GM23248 (cell line): ENCODE measurements around the gene DPYD. TPM values are rescaled to one million over a fixed set of nuclear protein-coding genes. Genes with fewer than 3 reads are reported as not detected.

ENCODE experiments used
- DNase-seq: peaks from one replicate; pipeline ENCODE4 v3.0.0-alpha.2; 2015
- H2AFZ ChIP-seq: fragments of 200-600 bp; sonication (generic); 2 replicates; pipeline ENCODE4 v1.6.1; 2016; ENCODE audit warnings: antibody characterized with exemption
- H3F3A ChIP-seq: fragments of 200-600 bp; sonication (generic); 2 replicates; pipeline ENCODE4 v1.6.1; 2016; ENCODE audit warnings: mild to moderate bottlenecking, antibody characterized with exemption, mixed run types; ENCODE audit not compliant: insufficient read depth
- H3K27ac ChIP-seq: fragments of 200-600 bp; sonication (generic); 2 replicates; pipeline ENCODE4 v1.5.1; 2016; ENCODE audit warnings: mild to moderate bottlenecking
- H3K27me3 ChIP-seq: fragments of 200-600 bp; sonication (generic); replicated peaks from 2 replicates; pipeline ENCODE4 v1.6.1; 2016; ENCODE audit warnings: mild to moderate bottlenecking; ENCODE audit not compliant: insufficient read depth
- H3K36me3 ChIP-seq: fragments of 200-600 bp; sonication (generic); 2 replicates; pipeline ENCODE4 v1.6.1; 2016; ENCODE audit warnings: low read depth, mild to moderate bottlenecking
- H3K4me1 ChIP-seq: fragments of 200-600 bp; sonication (generic); 2 replicates; pipeline ENCODE4 v1.6.1; 2016; ENCODE audit warnings: mild to moderate bottlenecking; ENCODE audit not compliant: insufficient read depth
- H3K4me2 ChIP-seq: fragments of 200-600 bp; sonication (generic); one replicate; pipeline ENCODE4 v1.6.1; 2016; ENCODE audit warnings: mild to moderate bottlenecking; ENCODE audit not compliant: unreplicated experiment
- H3K4me3 ChIP-seq: fragments of 200-600 bp; sonication (generic); 2 replicates; pipeline ENCODE4 v1.5.1; 2016; ENCODE audit warnings: mild to moderate bottlenecking
- H3K79me2 ChIP-seq: fragments of 200-600 bp; sonication (generic); 2 replicates; pipeline ENCODE4 v1.6.1; 2016; ENCODE audit warnings: mild to moderate bottlenecking; ENCODE audit not compliant: insufficient read depth
- H3K9ac ChIP-seq: fragments of 200-600 bp; sonication (generic); 2 replicates; pipeline ENCODE4 v1.6.1; 2016; ENCODE audit warnings: mild to moderate bottlenecking
- H3K9me2 ChIP-seq: fragments of 200-600 bp; sonication (generic); 2 replicates; pipeline ENCODE4 v1.6.1; 2016; ENCODE audit warnings: mixed run types, mild to moderate bottlenecking, moderate library complexity; ENCODE audit not compliant: insufficient read depth
- H3K9me3 ChIP-seq: fragments of 200-600 bp; sonication (generic); one replicate; pipeline ENCODE4 v1.6.1; 2017; ENCODE audit warnings: low read depth
- H4K20me1 ChIP-seq: fragments of 200-600 bp; sonication (generic); 2 replicates; pipeline ENCODE4 v1.6.0; 2016; ENCODE audit not compliant: insufficient read depth
- EZH2 ChIP-seq: fragments of 200-600 bp; sonication (generic); IDR thresholded peaks from 2 replicates; pipeline ENCODE4 v1.6.1; 2018; ENCODE audit warnings: antibody characterized with exemption, mild to moderate bottlenecking; ENCODE audit not compliant: insufficient read depth, poor library complexity, severe bottlenecking
- EZH2phosphoT487 ChIP-seq: fragments of 200-600 bp; sonication (generic); IDR thresholded peaks from 2 replicates; pipeline ENCODE4 v1.6.1; 2018; ENCODE audit warnings: antibody characterized with exemption, moderate library complexity, mild to moderate bottlenecking, low read depth; ENCODE audit not compliant: insufficient read depth
- WGBS, 2 experiments: methylation state at CpG; one replicate each; pipeline ENCODE4 v1.1.6; 2015 to 2017; ENCODE audit warnings: low lambda C conversion rate in 2 of 2, low coverage in 1 of 2; ENCODE audit errors: missing lambda C conversion rate in 2 of 2; 5-methylcytosine and 5-hydroxymethylcytosine counted together
- in situ Hi-C: fragments of 300-500 bp; cut with MboI; formaldehyde crosslinking; loops from 2 replicates; pipeline ENCODE4 v1.15.0; 2020
- polyA plus RNA-seq: library from polyadenylated mRNA; unstranded; fragments of >200 nt; fragmentation: Nextera tagmentation; extraction: Ambion mirVana; gene quantifications from 2 replicates; pipeline ENCODE4 v1.2.1, GENCODE V29; 2016
- total RNA-seq: library from RNA; depleted of rRNA; stranded (reverse); fragments of >200 nt; shearing (Covaris generic); gene quantifications from 2 replicates; pipeline ENCODE4 v1.2.3, GENCODE V29; 2014

DPYD gene
- total and polyA plus RNA-seq, 2 experiments from 2014 or later: 38.4 to 70.7 TPM

- Histone ChIP-seq H3K79me2 (no peaks in the 10 kb centered on the region), H3K9me2 (no peaks in the 10 kb centered on the region), H4K20me1 (no peaks in the 10 kb centered on the region), H3K36me3 (no peaks in the 10 kb centered on the region), H3F3A (no peaks in the 10 kb centered on the region), H3K9me3 (peaks cover 2% of the 10 kb centered on the region), H3K4me1 (no peaks in the 10 kb centered on the region), H3K27ac (no peak overlapping the region), H3K27me3 (no peaks in the 10 kb centered on the region), H3K4me2 (no peak overlapping the region), H3K4me3 (no peak overlapping the region), H2AFZ (no peak overlapping the region), H3K9ac (no peak overlapping the region)
- in situ Hi-C loops: no loop called here
- no peak for DNase-seq
- WGBS, 2 experiments: 95 to 97% methylated on average over 5 of the region's 5 CpGs
- no peak for TF ChIP-seq EZH2phosphoT487
- TF ChIP-seq EZH2: no peak
Measured at GRCh38 chr1:97464305-97464704, 456.5 kb downstream of the DPYD start.

- DNase-seq: no peak
- H3F3A ChIP-seq: no peaks in the 10 kb centered on the region
Measured at GRCh38 chr1:97461782-97462181, 459.1 kb downstream of the DPYD start.

GRCh38 chr1:97457446-97458089, 463.3 kb downstream of the DPYD start:
- no peaks in the 10 kb centered on the region for H3K79me2 ChIP-seq
- no peaks in the 10 kb centered on the region for H3K27me3 ChIP-seq
- no peaks in the 10 kb centered on the region for H3F3A ChIP-seq
- no peaks in the 10 kb centered on the region for H3K9me2 ChIP-seq
- H2AFZ ChIP-seq: no peak overlapping the region
- no peaks in the 10 kb centered on the region for H3K4me1 ChIP-seq
- WGBS, 2 experiments: 74 to 82% methylated on average over 7 of the region's 7 CpGs
- no peaks in the 10 kb centered on the region for H3K36me3 ChIP-seq
- no peak overlapping the region for H3K9ac ChIP-seq
- H3K4me2 ChIP-seq: no peak overlapping the region
- H3K27ac ChIP-seq: no peak overlapping the region
- DNase-seq: no peak
- in situ Hi-C loops: no loop called here
- TF ChIP-seq EZH2phosphoT487: no peak
- TF ChIP-seq EZH2: no peak
- no peaks in the 10 kb centered on the region for H4K20me1 ChIP-seq
- no peaks in the 10 kb centered on the region for H3K9me3 ChIP-seq
- no peak overlapping the region for H3K4me3 ChIP-seq

More at GRCh38 chr1:97461782-97462181, 459.1 kb downstream of the DPYD start:
- no peaks in the 10 kb centered on the region for H3K9me2 ChIP-seq
- no peak for TF ChIP-seq EZH2
- TF ChIP-seq EZH2phosphoT487: no peak
- H3K27me3 ChIP-seq: no peaks in the 10 kb centered on the region
- H3K4me3 ChIP-seq: no peak overlapping the region
- no peak overlapping the region for H3K9ac ChIP-seq
- in situ Hi-C loops: no loop called here
- no peaks in the 10 kb centered on the region for H3K4me1 ChIP-seq
- H3K79me2 ChIP-seq: no peaks in the 10 kb centered on the region
- H3K4me2 ChIP-seq: no peak overlapping the region
- no peaks in the 10 kb centered on the region for H4K20me1 ChIP-seq
- no peaks in the 10 kb centered on the region for H3K9me3 ChIP-seq
- H2AFZ ChIP-seq: no peak overlapping the region
- no peaks in the 10 kb centered on the region for H3K36me3 ChIP-seq
- H3K27ac ChIP-seq: no peak overlapping the region

- H3K36me3 ChIP-seq: no peaks in the 10 kb centered on the region; the same call in none of the 2 replicates
- H3K9me2 ChIP-seq: no peaks in the 10 kb centered on the region
- H3K9ac ChIP-seq: no peak overlapping the region
- H3K4me1 ChIP-seq: no peaks in the 10 kb centered on the region
- H3F3A ChIP-seq: no peaks in the 10 kb centered on the region
- H3K4me2 ChIP-seq: no peak overlapping the region
- no peak overlapping the region for H3K27ac ChIP-seq
- TF ChIP-seq EZH2phosphoT487 (no peak), EZH2 (no peak)
- in situ Hi-C loops: no loop called here
- no peaks in the 10 kb centered on the region for H3K27me3 ChIP-seq
- DNase-seq: no peak
- no peaks in the 10 kb centered on the region for H4K20me1 ChIP-seq
- no peak overlapping the region for H2AFZ ChIP-seq
- WGBS, 2 experiments: 97 to 100% methylated on average over 2 of the region's 2 CpGs
- H3K9me3 ChIP-seq: no peaks in the 10 kb centered on the region
- H3K79me2 ChIP-seq: no peaks in the 10 kb centered on the region
- no peak overlapping the region for H3K4me3 ChIP-seq
Measured at GRCh38 chr1:97451944-97452343, 468.9 kb downstream of the DPYD start.
